ENCODE results near the gene GALNT17.
A peak's percentile ranks its signal among the peaks of the same experiment; 100 is the strongest.

The GALNT17 gene

DNA sequence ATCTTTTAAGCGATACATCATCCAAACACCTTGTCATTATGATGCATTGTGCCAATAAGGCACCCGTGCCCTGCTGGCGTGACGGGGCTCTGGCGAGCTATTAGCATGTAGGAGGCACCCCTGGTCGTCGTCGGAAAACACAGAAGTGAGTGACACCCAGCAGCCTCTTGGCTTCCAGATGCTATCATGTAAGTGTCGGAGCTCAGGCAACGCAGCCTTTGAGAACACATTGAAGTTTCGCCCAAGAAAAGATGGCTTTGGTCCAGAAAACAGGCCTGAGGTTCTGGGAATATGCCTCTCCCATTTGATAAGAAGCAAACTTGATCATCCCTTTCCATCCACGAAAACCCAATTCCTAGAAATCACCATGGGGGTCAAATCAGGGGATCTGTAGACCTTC, 555.3 kb downstream of the GALNT17 start:
- no peak overlapping the region for H3K4me3 Mint-ChIP-seq
- H3K27me3 Mint-ChIP-seq, result peaks cover 10% of the 10 kb centered on the region

DNA sequence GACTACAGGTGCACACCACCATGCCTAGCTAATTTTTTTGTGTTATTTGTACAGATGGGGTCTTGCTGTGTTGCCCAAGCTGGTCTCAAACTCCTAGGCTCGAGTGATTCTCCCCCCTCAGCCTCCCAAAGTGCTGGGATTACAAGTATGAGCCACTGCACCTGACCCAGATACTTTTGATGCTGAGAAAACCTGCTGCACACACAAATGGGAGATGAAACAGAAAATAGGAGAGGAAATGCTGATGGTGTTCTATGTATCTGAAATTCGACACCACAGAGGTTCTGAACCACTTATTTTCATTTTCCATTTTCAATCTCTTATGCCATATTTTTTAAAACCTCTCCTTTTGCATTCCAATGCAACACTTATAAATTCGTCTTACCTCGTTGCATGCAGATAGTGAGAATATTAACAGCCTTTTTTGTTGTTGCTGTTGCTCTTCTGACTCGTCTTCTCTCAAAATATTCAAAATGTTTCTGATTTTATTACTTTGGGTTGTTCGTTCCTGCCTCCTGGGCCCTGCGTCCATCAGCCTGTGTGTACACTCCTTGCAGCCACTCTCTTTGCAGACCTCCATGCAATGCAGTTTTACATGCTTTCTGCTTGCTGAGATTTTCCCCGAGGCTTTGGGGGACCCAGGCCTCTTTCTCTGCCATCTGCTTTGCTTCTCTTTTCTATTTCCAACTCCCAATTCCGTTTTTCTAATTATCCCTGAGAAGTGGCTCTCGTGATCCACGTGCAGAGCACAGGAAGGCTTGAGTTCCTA, 556.1 kb downstream of the GALNT17 start:
- peak overlapping the region in 1 of 2 donors; percentile 62 for H3K27ac Mint-ChIP-seq
- no peak overlapping the region for H3K4me3 Mint-ChIP-seq
- peaks cover 4 to 6% of the 10 kb centered on the region in 2 donors for H3K9me3 Mint-ChIP-seq
- ATAC-seq (no peak), DNase-seq (no peak)
- peaks cover 10% of the 10 kb centered on the region for H3K27me3 Mint-ChIP-seq
- no peaks in the 10 kb centered on the region for H3K4me1 Mint-ChIP-seq

More for the DNA sequence above, 555.3 kb downstream of the GALNT17 start:
- H3K4me1 Mint-ChIP-seq, result no peaks in the 10 kb centered on the region
- DNase-seq (no peak), ATAC-seq (no peak)
- H3K9me3 Mint-ChIP-seq, result peaks cover 4 to 6% of the 10 kb centered on the region in 2 donors
- H3K27ac Mint-ChIP-seq, result no peak overlapping the region

DNA sequence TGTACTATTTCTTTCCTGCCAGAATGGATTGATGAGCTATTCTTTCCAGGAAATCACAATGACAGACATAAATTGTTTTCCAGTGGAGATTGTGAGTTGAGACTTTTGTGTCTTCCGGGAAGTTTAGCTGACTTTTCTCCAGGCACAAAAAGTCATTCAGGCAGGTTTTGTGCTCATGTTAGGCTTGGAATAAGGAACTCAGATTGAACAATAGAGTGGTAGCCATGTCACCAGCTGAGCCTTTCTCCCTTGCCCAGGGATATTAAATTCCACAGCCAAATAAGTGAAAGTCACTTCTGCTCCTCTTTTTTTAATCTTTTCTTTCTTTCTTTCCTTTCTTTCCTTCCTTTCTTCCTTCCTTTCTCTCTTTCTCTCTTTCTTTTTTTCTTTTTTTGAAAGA, 559.6 kb downstream of the GALNT17 start:
- no peak for ATAC-seq
- Mint-ChIP-seq H3K27ac (no peak overlapping the region), H3K4me1 (no peaks in the 10 kb centered on the region), H3K4me3 (no peak overlapping the region), H3K27me3 (no peaks in the 10 kb centered on the region), H3K9me3 (peaks cover 4 to 13% of the 10 kb centered on the region in 2 donors)
- no peak for DNase-seq

DNA sequence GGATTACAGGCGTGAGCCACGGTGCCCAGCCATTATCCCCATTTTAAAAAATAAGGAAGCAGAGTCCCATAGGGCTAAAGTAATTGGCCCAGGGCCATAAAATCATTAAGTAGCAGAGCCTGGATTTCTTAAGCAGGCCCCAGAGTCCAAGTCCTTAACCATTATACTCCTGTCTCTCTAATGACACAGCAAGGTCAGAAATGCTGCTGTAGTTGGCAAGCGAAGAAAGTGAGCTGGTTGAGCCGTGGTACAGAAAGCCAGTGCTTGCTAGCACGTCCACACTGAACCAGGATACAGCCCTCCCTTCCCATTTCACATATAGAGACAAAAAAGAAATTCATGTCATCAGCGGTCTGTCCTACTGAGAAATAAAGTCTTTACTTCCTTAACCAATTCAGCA, 562.7 kb downstream of the GALNT17 start:
- Mint-ChIP-seq H3K9me3 (peaks cover 6 to 20% of the 10 kb centered on the region in 2 donors), H3K4me1 (no peaks in the 10 kb centered on the region), H3K27ac (no peak overlapping the region), H3K4me3 (no peak overlapping the region), H3K27me3 (no peaks in the 10 kb centered on the region)
- no peak for DNase-seq
- no peak for ATAC-seq

DNA sequence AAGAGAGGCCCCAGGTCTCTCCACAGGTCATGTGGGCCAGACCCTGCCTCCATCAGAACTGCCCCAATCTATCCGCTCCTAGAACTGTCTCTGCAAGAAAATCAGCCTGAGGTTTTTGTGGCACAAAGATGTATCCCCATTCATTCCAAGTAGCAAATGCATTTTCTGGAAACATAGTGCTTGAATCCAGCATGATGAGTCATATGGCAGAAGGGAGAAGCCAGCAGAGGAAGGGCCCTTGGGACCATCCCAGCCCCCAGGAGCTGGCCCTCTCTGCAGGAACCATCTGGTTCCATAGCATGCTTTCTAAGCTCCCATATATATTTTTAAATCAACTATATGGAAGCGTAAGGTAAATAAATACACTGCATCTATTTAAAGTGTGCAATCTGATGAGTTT, 563.2 kb downstream of the GALNT17 start:
- Mint-ChIP-seq H3K9me3 (peaks cover 6 to 22% of the 10 kb centered on the region in 2 donors), H3K4me3 (no peak overlapping the region), H3K4me1 (no peaks in the 10 kb centered on the region), H3K27ac (no peak overlapping the region), H3K27me3 (no peaks in the 10 kb centered on the region)
- DNase-seq, result no peak
- no peak for ATAC-seq

DNA sequence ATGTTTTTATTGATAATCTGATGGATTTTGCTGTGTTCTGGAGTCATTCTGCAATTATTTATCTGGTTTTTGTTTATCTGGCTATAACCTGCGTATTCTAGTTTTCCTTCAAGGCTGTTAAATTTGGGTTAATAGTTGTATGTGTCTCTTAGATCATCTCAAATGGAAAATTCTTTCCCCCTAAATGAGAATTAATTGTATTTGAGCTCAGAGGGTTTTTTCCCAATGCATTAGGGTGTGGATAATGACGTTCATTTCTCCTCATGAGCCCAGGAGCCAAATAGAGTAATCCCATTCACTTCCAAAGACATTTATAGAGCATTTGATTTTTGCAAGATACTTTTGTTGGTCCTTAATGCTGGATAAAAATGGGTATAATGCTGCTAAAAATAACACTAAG, 564.6 kb downstream of the GALNT17 start:
- H3K27ac Mint-ChIP-seq, result no peak overlapping the region
- no peaks in the 10 kb centered on the region for H3K4me1 Mint-ChIP-seq
- H3K9me3 Mint-ChIP-seq, result peaks cover 6 to 24% of the 10 kb centered on the region in 2 donors
- H3K4me3 Mint-ChIP-seq, result no peak overlapping the region
- ATAC-seq (no peak), DNase-seq (no peak)
- H3K27me3 Mint-ChIP-seq, result no peaks in the 10 kb centered on the region

DNA sequence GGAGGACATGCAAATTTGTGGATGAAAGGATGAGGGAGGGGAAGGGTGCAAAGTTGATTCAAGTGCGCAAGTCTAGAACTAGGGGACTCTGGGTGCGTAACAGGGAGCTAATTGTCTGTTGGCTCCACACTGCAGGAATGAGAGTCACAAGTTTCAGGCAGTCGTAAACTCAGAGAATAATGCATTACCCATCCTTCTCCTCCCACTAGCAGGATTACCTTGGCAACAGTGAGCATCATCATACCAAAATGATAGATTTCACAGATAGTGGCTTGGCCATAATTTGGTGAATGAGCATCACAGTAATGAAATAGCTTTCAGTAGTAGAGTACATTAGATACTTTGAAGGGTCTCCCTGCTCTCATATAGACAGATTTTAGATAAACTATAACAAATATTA, 565.5 kb downstream of the GALNT17 start:
- Mint-ChIP-seq H3K4me3 (no peak overlapping the region), H3K4me1 (no peaks in the 10 kb centered on the region), H3K9me3 (peaks cover 13 to 24% of the 10 kb centered on the region in 2 donors), H3K27ac (no peak overlapping the region), H3K27me3 (no peaks in the 10 kb centered on the region)
- DNase-seq, result no peak
- ATAC-seq, result no peak

DNA sequence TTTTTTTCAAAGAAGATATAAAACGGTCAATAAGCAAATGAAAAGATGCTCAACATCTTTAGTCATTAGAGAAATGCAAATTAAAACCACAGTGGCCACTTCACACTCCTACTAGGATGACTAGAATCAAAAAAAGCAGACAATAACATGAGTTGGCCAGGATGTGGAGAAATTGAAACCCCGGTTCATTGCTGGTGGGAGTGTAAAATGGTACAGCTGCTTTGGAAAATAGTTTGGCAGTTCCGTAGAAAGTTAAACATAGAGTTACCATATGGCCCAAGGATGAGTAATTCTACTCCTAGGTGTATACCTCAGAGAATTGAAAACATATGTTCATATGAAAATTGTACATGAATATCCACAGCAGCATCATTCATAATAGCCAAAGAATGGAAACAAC, 573.3 kb downstream of the GALNT17 start:
- DNase-seq (no peak), ATAC-seq (no peak)
- Mint-ChIP-seq H3K9me3 (peaks cover 21 to 31% of the 10 kb centered on the region in 2 donors), H3K4me1 (no peaks in the 10 kb centered on the region), H3K4me3 (no peak overlapping the region), H3K27me3 (no peaks in the 10 kb centered on the region), H3K27ac (no peak overlapping the region)

DNA sequence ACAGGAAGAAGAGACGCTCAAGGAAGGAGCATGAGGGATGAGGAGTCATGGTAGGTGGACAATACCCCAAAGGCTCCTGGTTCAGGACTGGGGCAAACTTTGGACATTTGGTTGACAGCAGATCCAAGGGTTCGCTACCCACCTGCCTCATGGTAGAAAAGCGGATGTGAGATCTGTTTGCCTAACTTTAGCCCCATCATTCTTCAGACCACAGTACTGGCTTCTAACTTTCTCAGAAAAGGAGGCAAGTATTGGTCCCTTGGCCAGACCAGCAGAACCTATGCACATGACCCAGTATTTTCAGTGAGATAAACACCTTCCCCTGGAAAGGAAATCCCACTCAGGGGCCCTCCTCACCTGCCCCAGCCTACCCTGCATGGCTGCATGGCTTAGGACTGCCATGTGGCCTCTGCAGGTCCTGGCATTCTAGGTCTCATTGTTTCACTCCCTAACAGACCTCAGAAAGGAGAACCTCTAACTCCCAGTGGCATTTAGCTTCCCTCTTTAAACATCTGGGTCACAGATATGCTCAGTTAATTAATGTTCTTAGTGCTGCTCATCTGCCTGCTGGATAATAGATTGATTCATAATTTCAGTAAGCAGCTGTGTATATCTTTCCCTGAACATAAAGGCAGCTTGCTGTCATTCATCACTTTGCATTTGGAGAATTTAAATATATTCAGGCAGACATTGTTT, 574.1 kb downstream of the GALNT17 start:
- no peak for DNase-seq
- Mint-ChIP-seq H3K4me3 (no peak overlapping the region), H3K9me3 (peaks cover 21 to 23% of the 10 kb centered on the region in 2 donors), H3K27ac (no peak overlapping the region), H3K4me1 (no peaks in the 10 kb centered on the region), H3K27me3 (no peaks in the 10 kb centered on the region)
- no peak for ATAC-seq

DNA sequence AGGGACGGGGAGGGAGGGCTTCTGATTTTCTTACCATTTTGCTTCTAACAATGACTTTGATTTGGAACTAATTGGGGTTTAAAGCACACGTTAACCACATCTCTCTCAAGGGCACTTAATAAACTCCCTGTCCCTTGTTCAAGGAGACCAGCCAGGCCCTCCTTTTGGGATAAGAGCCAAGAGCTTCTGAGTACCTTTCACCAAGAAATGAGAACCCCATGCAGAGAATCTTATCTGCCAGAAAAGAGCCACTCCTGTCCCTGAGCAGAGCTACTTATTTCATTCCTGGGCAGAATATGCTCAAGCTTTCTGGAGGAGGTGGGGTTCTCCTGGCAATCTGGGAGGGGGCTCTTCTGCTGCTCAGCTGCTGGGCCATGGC, 574.6 kb downstream of the GALNT17 start:
- Mint-ChIP-seq H3K27me3 (no peaks in the 10 kb centered on the region), H3K27ac (no peak overlapping the region), H3K9me3 (peaks cover 21 to 23% of the 10 kb centered on the region in 2 donors), H3K4me1 (no peaks in the 10 kb centered on the region), H3K4me3 (no peak overlapping the region)
- DNase-seq (no peak), ATAC-seq (no peak)

DNA sequence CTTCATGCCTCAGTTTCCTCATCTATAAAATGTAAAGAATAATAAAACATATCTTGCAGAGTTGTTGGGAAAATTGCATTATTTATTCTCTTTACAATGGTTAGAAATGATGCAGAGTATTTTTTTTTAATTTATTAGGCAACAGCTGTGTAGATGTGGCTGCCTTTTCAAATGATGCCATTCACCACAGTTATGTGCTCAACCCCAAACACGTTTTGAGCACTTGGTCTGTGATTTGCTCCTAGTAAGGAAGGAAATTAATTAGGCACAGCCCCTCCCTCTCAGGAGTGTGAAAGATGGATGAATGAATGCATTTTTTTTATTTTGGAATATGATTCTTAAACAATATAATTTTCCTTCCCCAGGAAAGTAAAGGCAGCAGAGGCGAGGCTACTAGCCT, 575.1 kb downstream of the GALNT17 start:
- ATAC-seq, result no peak

DNA sequence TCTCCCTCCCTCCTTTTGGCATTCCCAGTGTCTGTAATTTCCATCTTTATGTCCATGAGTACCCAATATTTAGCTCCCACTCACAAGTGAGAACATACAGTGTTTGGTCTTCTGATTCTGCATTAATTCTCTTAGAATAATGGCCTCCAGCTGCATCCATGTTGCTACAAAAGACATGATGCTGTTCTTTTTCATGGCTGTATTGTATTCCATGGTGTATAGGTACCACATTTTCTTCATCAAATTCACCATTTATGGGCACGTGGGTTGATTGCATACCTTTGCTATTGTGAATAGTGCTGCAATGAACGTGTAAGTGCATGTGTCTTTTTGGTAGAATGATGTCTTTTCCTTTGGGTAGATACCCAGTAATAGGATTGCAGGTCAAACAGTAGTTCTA, 576.8 kb downstream of the GALNT17 start:
- H3K9me3 Mint-ChIP-seq, result peaks cover 9 to 23% of the 10 kb centered on the region in 2 donors
- DNase-seq (no peak), ATAC-seq (no peak)
- H3K27me3 Mint-ChIP-seq, result no peaks in the 10 kb centered on the region
- H3K4me3 Mint-ChIP-seq, result no peak overlapping the region
- no peak overlapping the region for H3K27ac Mint-ChIP-seq
- no peaks in the 10 kb centered on the region for H3K4me1 Mint-ChIP-seq

More for the DNA sequence above, 575.1 kb downstream of the GALNT17 start:
- Mint-ChIP-seq H3K9me3 (peaks cover 18 to 23% of the 10 kb centered on the region in 2 donors), H3K4me1 (no peaks in the 10 kb centered on the region), H3K27me3 (no peaks in the 10 kb centered on the region), H3K4me3 (no peak overlapping the region), H3K27ac (no peak overlapping the region)
- no peak for DNase-seq

DNA sequence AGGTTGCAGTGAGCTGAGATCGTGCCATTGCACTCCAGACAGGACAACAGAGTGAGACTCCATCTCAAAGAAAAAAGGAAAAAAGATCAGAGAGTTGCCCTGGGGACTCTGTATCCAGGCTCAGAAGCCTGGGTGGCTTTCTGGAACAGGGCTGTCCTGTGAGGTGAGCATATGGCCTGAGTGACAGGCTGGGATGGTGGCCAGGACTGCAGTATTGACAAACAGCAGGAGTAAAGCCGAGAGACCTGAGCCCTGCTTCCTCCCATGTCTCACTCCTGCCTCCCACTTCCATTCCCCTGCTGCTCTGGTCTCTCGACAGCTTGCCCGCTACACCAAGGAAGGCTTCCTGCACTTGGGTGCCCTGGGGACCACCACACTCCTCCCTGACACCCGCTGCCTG, 578.5 kb downstream of the GALNT17 start:
- H3K27me3 Mint-ChIP-seq, result no peaks in the 10 kb centered on the region

DNA sequence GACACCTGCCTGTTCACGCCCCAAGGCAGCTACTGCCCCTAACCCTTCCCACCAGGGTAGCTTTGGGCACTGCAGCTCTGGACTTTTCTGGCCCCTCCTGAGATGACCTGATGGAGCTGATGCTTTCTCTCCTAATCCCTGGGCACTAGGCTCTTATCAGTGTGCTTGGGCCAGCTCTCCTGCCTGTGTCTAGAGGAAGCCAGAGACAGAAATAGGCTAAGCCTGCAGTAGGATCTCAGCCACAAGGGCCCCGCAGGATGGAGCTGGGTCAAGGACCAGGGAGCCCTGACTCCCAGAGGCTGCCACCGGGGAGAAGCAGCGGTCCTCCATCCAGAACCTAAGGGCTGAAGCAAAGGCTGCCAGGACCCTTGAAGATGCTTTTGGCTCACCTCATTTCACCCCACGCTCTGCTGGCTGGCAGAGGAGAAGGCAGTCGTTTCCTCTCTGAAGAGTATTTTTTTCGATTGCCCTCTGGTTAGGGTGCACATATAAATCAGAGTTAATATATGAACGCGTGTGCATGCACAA, 580.8 kb downstream of the GALNT17 start:
- no peak for ATAC-seq
- no peak for DNase-seq

More for the DNA sequence above, 578.5 kb downstream of the GALNT17 start:
- ATAC-seq (no peak), DNase-seq (no peak)
- H3K4me3 Mint-ChIP-seq, result no peak overlapping the region
- no peaks in the 10 kb centered on the region for H3K4me1 Mint-ChIP-seq
- no peak overlapping the region for H3K27ac Mint-ChIP-seq
- H3K9me3 Mint-ChIP-seq, result peaks cover 9 to 21% of the 10 kb centered on the region in 2 donors

DNA sequence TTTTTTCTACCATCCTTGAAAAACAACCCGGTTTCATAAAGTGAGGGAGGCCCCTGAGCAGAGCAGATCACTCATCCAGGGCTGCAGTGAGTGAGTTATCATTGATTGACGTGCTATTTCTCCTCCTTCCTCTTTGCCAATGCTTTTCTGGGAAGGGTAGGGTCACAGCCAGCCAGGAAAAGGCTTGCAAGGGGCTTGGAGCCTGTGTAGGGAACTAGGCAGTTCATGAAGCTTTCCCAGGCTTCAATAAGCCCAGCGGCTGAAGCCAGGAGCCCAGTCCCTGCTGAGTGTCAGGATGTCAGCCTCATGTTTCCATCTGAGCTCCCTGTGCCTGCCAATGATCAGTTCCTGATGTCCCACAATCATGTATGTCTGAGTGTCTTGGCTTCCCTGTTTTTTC, 584.7 kb downstream of the GALNT17 start:
- DNase-seq (no peak), ATAC-seq (no peak)
- peaks cover 0 to under 1% of the 10 kb centered on the region in 2 donors for H3K9me3 Mint-ChIP-seq
- H3K27me3 Mint-ChIP-seq, result no peaks in the 10 kb centered on the region
- H3K4me1 Mint-ChIP-seq, result no peaks in the 10 kb centered on the region
- H3K27ac Mint-ChIP-seq, result no peak overlapping the region
- no peak overlapping the region for H3K4me3 Mint-ChIP-seq

More for the DNA sequence above, 580.8 kb downstream of the GALNT17 start:
- H3K4me3 Mint-ChIP-seq, result no peak overlapping the region
- H3K27ac Mint-ChIP-seq, result no peak overlapping the region
- no peaks in the 10 kb centered on the region for H3K27me3 Mint-ChIP-seq
- H3K9me3 Mint-ChIP-seq, result peaks cover 9 to 16% of the 10 kb centered on the region in 2 donors
- H3K4me1 Mint-ChIP-seq, result no peaks in the 10 kb centered on the region

DNA sequence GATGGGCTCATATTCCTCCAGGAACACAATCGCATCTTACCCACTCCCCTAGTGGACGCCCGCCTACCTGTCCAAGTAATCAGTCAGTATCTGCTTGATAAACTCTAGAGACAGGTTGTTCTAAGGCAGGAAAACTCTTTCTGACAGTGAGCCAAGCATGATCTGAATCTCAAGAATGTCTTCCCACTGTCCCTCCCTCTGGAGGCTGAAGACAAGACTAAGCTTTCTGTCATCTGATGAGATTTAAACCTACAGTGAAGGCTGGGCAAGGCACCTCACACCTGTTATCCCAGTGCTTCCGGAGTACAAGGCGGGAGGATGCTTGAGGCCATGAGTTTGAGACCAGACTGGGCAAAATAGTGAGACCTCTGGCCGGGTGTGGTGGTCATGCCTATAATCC, 586.6 kb downstream of the GALNT17 start:
- Mint-ChIP-seq H3K9me3 (peaks cover 0 to 6% of the 10 kb centered on the region in 2 donors), H3K4me3 (no peak overlapping the region), H3K27ac (no peak overlapping the region), H3K27me3 (no peaks in the 10 kb centered on the region), H3K4me1 (no peaks in the 10 kb centered on the region)
- DNase-seq (no peak), ATAC-seq (no peak)

Measured in stimulated activated naive CD8-positive, alpha-beta T cell treated with anti-CD3 and anti-CD28 coated beads, Interleukin-15, amount 100 ng/mL, for 72 hours (primary cell).